Astrocyte (in vitro differentiated cells and primary cell): ENCODE measurements around the gene HOXA1. TPM values are rescaled to one million over a fixed set of nuclear protein-coding genes. Genes with fewer than 3 reads are reported as not detected.
A peak's percentile ranks its signal among the peaks of the same experiment; 100 is the strongest.

ENCODE experiments used
- DNase-seq: peaks from one replicate; pipeline ENCODE4 v3.0.0-alpha.2; 2010; ENCODE audit warnings: low read depth
- FAIRE-seq: peaks from 2 replicates; lab custom pipeline; 2011; peaks lifted over from hg19 to GRCh38; lab: Jason Lieb, UNC
- H2AFZ ChIP-seq: 2 replicates; pipeline ENCODE4 v1.6.0; 2012; ENCODE audit warnings: low read depth, low read length, inconsistent platforms
- H3K27ac ChIP-seq: 2 replicates; pipeline ENCODE4 v1.5.1; 2011; ENCODE audit warnings: low read depth, low read length, inconsistent platforms
- H3K27me3 ChIP-seq: 2 replicates; pipeline ENCODE4 v1.6.0; 2011; ENCODE audit warnings: low read length, inconsistent platforms; ENCODE audit not compliant: insufficient read depth
- H3K36me3 ChIP-seq: 2 replicates; pipeline ENCODE4 v1.5.1; 2011; ENCODE audit warnings: low read length, inconsistent platforms; ENCODE audit not compliant: insufficient read depth
- H3K4me1 ChIP-seq: 2 replicates; pipeline ENCODE4 v1.5.1; 2011; ENCODE audit warnings: low read length, inconsistent platforms; ENCODE audit not compliant: insufficient read depth
- H3K4me2 ChIP-seq: 2 replicates; pipeline ENCODE4 v1.6.0; 2012; ENCODE audit warnings: low read length, inconsistent platforms
- H3K4me3 ChIP-seq: 2 replicates; pipeline ENCODE4 v1.5.1; 2011; ENCODE audit warnings: low read depth, mild to moderate bottlenecking, low read length, inconsistent platforms; ENCODE audit not compliant: insufficient read depth
- H3K79me2 ChIP-seq: 2 replicates; pipeline ENCODE4 v1.6.0; 2012; ENCODE audit warnings: mild to moderate bottlenecking, low read length, inconsistent platforms; ENCODE audit not compliant: insufficient read depth
- H3K9ac ChIP-seq: 2 replicates; pipeline ENCODE4 v1.6.0; 2012; ENCODE audit warnings: mild to moderate bottlenecking, low read length, inconsistent platforms
- H3K9me3 ChIP-seq: 2 replicates; pipeline ENCODE4 v1.5.1; 2012; ENCODE audit warnings: low read depth, mild to moderate bottlenecking, low read length, inconsistent platforms; ENCODE audit not compliant: insufficient read depth
- H4K20me1 ChIP-seq: 2 replicates; pipeline ENCODE4 v1.6.0; 2012; ENCODE audit warnings: low read length, inconsistent platforms; ENCODE audit not compliant: insufficient read depth
- H3K27ac Mint-ChIP-seq: one replicate; pipeline ENCODE4 v1.8.0; 2021; ENCODE audit warnings: mild to moderate bottlenecking, mixed read lengths; ENCODE audit not compliant: unreplicated experiment
- H3K27me3 Mint-ChIP-seq: one replicate; pipeline ENCODE4 v1.8.0; 2021; ENCODE audit warnings: low read depth, mixed read lengths; ENCODE audit not compliant: unreplicated experiment
- H3K36me3 Mint-ChIP-seq: one replicate; pipeline ENCODE4 v1.8.0; 2021; ENCODE audit warnings: low read depth, mixed read lengths; ENCODE audit not compliant: unreplicated experiment
- H3K4me1 Mint-ChIP-seq: one replicate; pipeline ENCODE4 v1.8.0; 2021; ENCODE audit warnings: low read depth, mixed read lengths; ENCODE audit not compliant: unreplicated experiment
- H3K4me3 Mint-ChIP-seq: one replicate; pipeline ENCODE4 v1.8.0; 2021; ENCODE audit warnings: mild to moderate bottlenecking, moderate library complexity, mixed read lengths; ENCODE audit not compliant: unreplicated experiment
- H3K9me3 Mint-ChIP-seq: one replicate; pipeline ENCODE4 v1.8.0; 2021; ENCODE audit warnings: mild to moderate bottlenecking, mixed read lengths; ENCODE audit not compliant: unreplicated experiment
- CTCF ChIP-seq: IDR thresholded peaks from 2 replicates; pipeline ENCODE4 v1.5.1; 2011; ENCODE audit warnings: low read depth, mild to moderate bottlenecking, inconsistent platforms, low read length, moderate library complexity; ENCODE audit not compliant: insufficient read depth
- EZH2 ChIP-seq: IDR thresholded peaks from 2 replicates; pipeline ENCODE4 v1.6.1; 2012; ENCODE audit warnings: mild to moderate bottlenecking, low read length, inconsistent platforms; ENCODE audit not compliant: insufficient read depth
- total RNA-seq: library from RNA; stranded (reverse); gene quantifications from 2 replicates; pipeline ENCODE4 v1.2.1, GENCODE V29; 2021

The HOXA1 gene
- total RNA-seq, 1 donor from 2014 or later = 0.23 TPM

- no peak for TF ChIP-seq EZH2
- TF ChIP-seq CTCF = no peak
- Mint-ChIP-seq H3K4me1 (peaks cover 2% of the 10 kb centered on the region), H3K36me3 (peaks cover 3% of the 10 kb centered on the region), H3K4me3 (no peak overlapping the region), H3K9me3 (peaks cover 18% of the 10 kb centered on the region), H3K27ac (no peak overlapping the region), H3K27me3 (peaks cover 86% of the 10 kb centered on the region)
- H3K36me3 ChIP-seq = no peaks in the 10 kb centered on the region
- FAIRE-seq = no peak
- peaks cover 4% of the 10 kb centered on the region for H4K20me1 ChIP-seq
- H3K4me2 ChIP-seq = peak overlapping the region; percentile 91
- peaks cover 68% of the 10 kb centered on the region for H3K79me2 ChIP-seq
- H3K4me3 ChIP-seq = peak overlapping the region; percentile 74
- H3K27ac ChIP-seq = peak overlapping the region; percentile 76
- no peak for DNase-seq
- peaks cover 63% of the 10 kb centered on the region for H3K27me3 ChIP-seq
- H2AFZ ChIP-seq = no peak overlapping the region
- no peaks in the 10 kb centered on the region for H3K9me3 ChIP-seq
- peak overlapping the region; percentile 88 for H3K9ac ChIP-seq
- peaks cover 16% of the 10 kb centered on the region for H3K4me1 ChIP-seq
Measured at GRCh38 chr7:27112361-27112760, 16.6 kb upstream of the HOXA1 start.

- H2AFZ ChIP-seq = no peak overlapping the region
- peaks cover 16% of the 10 kb centered on the region for H3K4me1 ChIP-seq
- Mint-ChIP-seq H3K9me3 (peaks cover 18% of the 10 kb centered on the region), H3K4me3 (no peak overlapping the region), H3K27ac (no peak overlapping the region), H3K4me1 (peaks cover 2% of the 10 kb centered on the region), H3K36me3 (peaks cover 3% of the 10 kb centered on the region), H3K27me3 (peaks cover 86% of the 10 kb centered on the region)
- peak overlapping the region; percentile 76 for H3K27ac ChIP-seq
- H3K9me3 ChIP-seq = no peaks in the 10 kb centered on the region
- H3K4me3 ChIP-seq = peak overlapping the region; percentile 74
- no peak for FAIRE-seq
- TF ChIP-seq CTCF = no peak
- no peak for TF ChIP-seq EZH2
- peaks cover 4% of the 10 kb centered on the region for H4K20me1 ChIP-seq
- DNase-seq = peak; percentile 52
- peaks cover 60% of the 10 kb centered on the region for H3K27me3 ChIP-seq
- H3K79me2 ChIP-seq = peaks cover 64% of the 10 kb centered on the region
- H3K36me3 ChIP-seq = no peaks in the 10 kb centered on the region
- H3K4me2 ChIP-seq = peak overlapping the region; percentile 91
- H3K9ac ChIP-seq = peak overlapping the region; percentile 88
Measured at GRCh38 chr7:27111751-27112277, 16.0 kb upstream of the HOXA1 start.

- H3K27ac ChIP-seq = peak overlapping the region; percentile 76
- DNase-seq = peak; percentile 95
- H3K4me1 Mint-ChIP-seq = peaks cover 2% of the 10 kb centered on the region
- H3K36me3 Mint-ChIP-seq = peaks cover 3% of the 10 kb centered on the region
- H3K79me2 ChIP-seq = peaks cover 63% of the 10 kb centered on the region
- no peak for TF ChIP-seq CTCF
- no peak for TF ChIP-seq EZH2
- H3K4me1 ChIP-seq = peaks cover 19% of the 10 kb centered on the region
- H3K27me3 ChIP-seq = peaks cover 55% of the 10 kb centered on the region
- H3K27ac Mint-ChIP-seq = no peak overlapping the region
- peak overlapping the region; percentile 91 for H3K4me2 ChIP-seq
- no peaks in the 10 kb centered on the region for H3K9me3 ChIP-seq
- H3K9me3 Mint-ChIP-seq = peaks cover 18% of the 10 kb centered on the region
- peak overlapping the region; percentile 74 for H3K4me3 ChIP-seq
- H3K27me3 Mint-ChIP-seq = peaks cover 82% of the 10 kb centered on the region
- peak overlapping the region; percentile 88 for H3K9ac ChIP-seq
- H3K4me3 Mint-ChIP-seq = no peak overlapping the region
- no peaks in the 10 kb centered on the region for H3K36me3 ChIP-seq
- no peak for FAIRE-seq
- peaks cover 3% of the 10 kb centered on the region for H4K20me1 ChIP-seq
- H2AFZ ChIP-seq = no peak overlapping the region
Measured at GRCh38 chr7:27111042-27111750, 15.4 kb upstream of the HOXA1 start.
